ENCODE measurements around the gene UAP1L1. TPM values are rescaled to one million over a fixed set of nuclear protein-coding genes. Genes with fewer than 3 reads are reported as not detected.

Gene UAP1L1
- total RNA-seq, 1 experiment from 2014 or later, result 24.6 TPM

GRCh38 chr9:137037035-137037434 lies 40.3 kb upstream of the UAP1L1 start:
- intact Hi-C loops (cut with micrococcal nuclease; ENCODE audit: unreplicated experiment), result no loop called here
- H3K4me1 Mint-ChIP-seq (ENCODE audit: low read depth, unreplicated experiment), result no peaks in the 10 kb centered on the region
- peaks cover 6% of the 10 kb centered on the region for H3K4me1 ChIP-seq
- H3K27ac Mint-ChIP-seq (ENCODE audit: unreplicated experiment), result no peak overlapping the region
- H3K9me3 ChIP-seq, result no peaks in the 10 kb centered on the region
- CTCF ChIA-PET, result interaction anchor here (0.9 kb wide), 1 partner anchor 80 kb away, joined by 3 read pairs; no protein-coding TSS in a partner anchor
- H3K36me3 ChIP-seq (ENCODE audit: control insufficient read depth, insufficient read depth, low read length), result no peaks in the 10 kb centered on the region
- peaks cover 23% of the 10 kb centered on the region for H3K36me3 Mint-ChIP-seq (ENCODE audit: insufficient read depth, unreplicated experiment)
- TF ChIP-seq CTCF (IDR thresholded peaks at IDR 0.05; ENCODE audit: insufficient read depth in 1 of 2, low read depth in 1 of 2, low read length in 1 of 2, severe bottlenecking in 1 of 2, unreplicated experiment in 1 of 2), result no peak
- H3K9me3 Mint-ChIP-seq (ENCODE audit: unreplicated experiment), result no peaks in the 10 kb centered on the region
- no peaks in the 10 kb centered on the region for H3K27me3 Mint-ChIP-seq (ENCODE audit: insufficient read depth, unreplicated experiment)
- no TSS peak for BruUV-seq (replicated peaks)
- POLR2A ChIA-PET, result no interaction called here
- no peak overlapping the region for H3K4me3 Mint-ChIP-seq (ENCODE audit: unreplicated experiment)
- DNase-seq, result no peak
- no peaks in the 10 kb centered on the region for H3K27me3 ChIP-seq (replicated peaks; ENCODE audit: control insufficient read depth, insufficient read depth, low read length)
- no peak overlapping the region for H3K4me3 ChIP-seq (ENCODE audit: low read depth, low read length)

GRCh38 chr9:137037483-137037882 lies 39.8 kb upstream of the UAP1L1 start:
- H3K36me3 ChIP-seq (ENCODE audit: control insufficient read depth, insufficient read depth, low read length), result no peaks in the 10 kb centered on the region
- Mint-ChIP-seq H3K4me1 (ENCODE audit: low read depth, unreplicated experiment) (no peaks in the 10 kb centered on the region), H3K36me3 (ENCODE audit: insufficient read depth, unreplicated experiment) (peaks cover 23% of the 10 kb centered on the region), H3K4me3 (ENCODE audit: unreplicated experiment) (no peak overlapping the region), H3K27me3 (ENCODE audit: insufficient read depth, unreplicated experiment) (no peaks in the 10 kb centered on the region), H3K27ac (ENCODE audit: unreplicated experiment) (no peak overlapping the region), H3K9me3 (ENCODE audit: unreplicated experiment) (no peaks in the 10 kb centered on the region)
- ChIA-PET POLR2A (no interaction called here), CTCF (no interaction called here)
- no peaks in the 10 kb centered on the region for H3K27me3 ChIP-seq (replicated peaks; ENCODE audit: control insufficient read depth, insufficient read depth, low read length)
- no peak overlapping the region for H3K4me3 ChIP-seq (ENCODE audit: low read depth, low read length)
- no peak for TF ChIP-seq CTCF (IDR thresholded peaks at IDR 0.05; ENCODE audit: insufficient read depth in 1 of 2, low read depth in 1 of 2, low read length in 1 of 2, severe bottlenecking in 1 of 2, unreplicated experiment in 1 of 2)
- BruUV-seq (replicated peaks), result no TSS peak
- intact Hi-C loops (cut with micrococcal nuclease; ENCODE audit: unreplicated experiment), result no loop called here
- peaks cover 6% of the 10 kb centered on the region for H3K4me1 ChIP-seq
- H3K9me3 ChIP-seq, result no peaks in the 10 kb centered on the region
- DNase-seq, result no peak

- Mint-ChIP-seq H3K27me3 (ENCODE audit: insufficient read depth, unreplicated experiment) (no peaks in the 10 kb centered on the region), H3K36me3 (ENCODE audit: insufficient read depth, unreplicated experiment) (peaks cover 23% of the 10 kb centered on the region), H3K4me1 (ENCODE audit: low read depth, unreplicated experiment) (no peaks in the 10 kb centered on the region), H3K27ac (ENCODE audit: unreplicated experiment) (no peak overlapping the region), H3K4me3 (ENCODE audit: unreplicated experiment) (no peak overlapping the region), H3K9me3 (ENCODE audit: unreplicated experiment) (no peaks in the 10 kb centered on the region)
- ChIA-PET POLR2A (no interaction called here), CTCF (interaction anchor here (0.5 kb wide), 1 partner anchor 28 kb away, joined by 5 read pairs; no protein-coding TSS in a partner anchor)
- no peak overlapping the region for H3K4me3 ChIP-seq (ENCODE audit: low read depth, low read length)
- no peak for DNase-seq
- BruUV-seq (replicated peaks), result no TSS peak
- no peaks in the 10 kb centered on the region for H3K27me3 ChIP-seq (replicated peaks; ENCODE audit: control insufficient read depth, insufficient read depth, low read length)
- intact Hi-C loops (cut with micrococcal nuclease; ENCODE audit: unreplicated experiment), result no loop called here
- H3K36me3 ChIP-seq (ENCODE audit: control insufficient read depth, insufficient read depth, low read length), result no peaks in the 10 kb centered on the region
- H3K4me1 ChIP-seq, result peaks cover 6% of the 10 kb centered on the region
- TF ChIP-seq CTCF (IDR thresholded peaks at IDR 0.05; ENCODE audit: insufficient read depth in 1 of 2, low read depth in 1 of 2, low read length in 1 of 2, severe bottlenecking in 1 of 2, unreplicated experiment in 1 of 2), result no peak
- H3K9me3 ChIP-seq, result no peaks in the 10 kb centered on the region
Measured at GRCh38 chr9:137038916-137039315, 38.4 kb upstream of the UAP1L1 start.

Data from Caco-2 (cell line).